ENCODE data around the gene LMAN1.

LMAN1 gene

GRCh38 chr18:59358712-59359575 lies at the start of gene LMAN1:
Gene LMAN1, minus strand, starts transcription at chr18:59359265. Its CDS starts 21 bp downstream, at chr18:59359244.
- DNase-seq, result peak; percentile 87 to 95

- peak; percentile 38 to 76 for DNase-seq
Measured at GRCh38 chr18:59402432-59403090, 43.5 kb upstream of the LMAN1 start.

GRCh38 chr18:59400407-59400806 lies 41.3 kb upstream of the LMAN1 start:
- no peak for DNase-seq

GRCh38 chr18:59395226-59396175 lies 36.4 kb upstream of the LMAN1 start:
- no peak for DNase-seq

GRCh38 chr18:59393381-59393780 lies 34.3 kb upstream of the LMAN1 start:
- no peak for DNase-seq

- DNase-seq, result no peak
Measured at GRCh38 chr18:59388817-59389216, 29.8 kb upstream of the LMAN1 start.

- no peak for DNase-seq
Measured at GRCh38 chr18:59387687-59388565, 28.9 kb upstream of the LMAN1 start.

GRCh38 chr18:59386909-59387686 lies 28.0 kb upstream of the LMAN1 start:
- DNase-seq, result no peak

GRCh38 chr18:59385191-59385590 lies 26.1 kb upstream of the LMAN1 start:
- DNase-seq, result no peak

- no peak for DNase-seq
Measured at GRCh38 chr18:59383851-59384250, 24.8 kb upstream of the LMAN1 start.

GRCh38 chr18:59382383-59382782 lies 23.3 kb upstream of the LMAN1 start:
- DNase-seq, result no peak

GRCh38 chr18:59381949-59382348 lies 22.9 kb upstream of the LMAN1 start:
- DNase-seq, result no peak

GRCh38 chr18:59380706-59381105 lies 21.6 kb upstream of the LMAN1 start:
- DNase-seq, result no peak

- DNase-seq, result no peak
Measured at GRCh38 chr18:59379772-59380522, 20.9 kb upstream of the LMAN1 start.

GRCh38 chr18:59377613-59378337 lies 18.7 kb upstream of the LMAN1 start:
- no peak for DNase-seq

- no peak for DNase-seq
Measured at GRCh38 chr18:59376351-59376935, 17.4 kb upstream of the LMAN1 start.

- DNase-seq, result no peak
Measured at GRCh38 chr18:59374128-59374527, 15.1 kb upstream of the LMAN1 start.

GRCh38 chr18:59372975-59373374 lies 13.9 kb upstream of the LMAN1 start:
- DNase-seq, result no peak

GRCh38 chr18:59360381-59360780 lies 1.3 kb upstream of the LMAN1 start:
- DNase-seq, result no peak
